Adrenal gland (tissue), 12 donors: ENCODE data around the gene CALU. TPM values are rescaled to one million over a fixed set of nuclear protein-coding genes. Genes with fewer than 3 reads are reported as not detected.

Experiments used
- DNase-seq, 7 donors: peaks; one replicate each; pipeline ENCODE4 v3.0.0-alpha.2; 2019 to 2020
- H3K27ac ChIP-seq, 5 donors: fragments of 200-600 bp; sonication (generic) in 4 of 5; 1 replicate in 3 of 5; 2 replicates in 2 of 5; pipeline versions ENCODE4 v1.5.1 to v1.8.0; 2016 to 2020; ENCODE audit warnings: mild to moderate bottlenecking in 1 of 5
- H3K27me3 ChIP-seq: fragments of 200-600 bp; 2 replicates; pipeline ENCODE4 v1.8.0; 2021
- H3K36me3 ChIP-seq, 2 donors: fragments of 200-600 bp; replicated peaks in 1 of 2; 1 replicate in 1 of 2; 2 replicates in 1 of 2; pipeline versions ENCODE4 v1.5.1 to v1.8.0; 2018 to 2022
- H3K4me1 ChIP-seq, 2 donors: fragments of 200-600 bp; replicated peaks in 1 of 2; 1 replicate in 1 of 2; 2 replicates in 1 of 2; pipeline versions ENCODE4 v1.5.1 to v1.8.0; 2018 to 2021
- H3K4me3 ChIP-seq, 4 donors: fragments of 200-600 bp; sonication (generic) in 3 of 4; one replicate each; pipeline ENCODE4 v1.5.1; 2016 to 2018
- H3K9me3 ChIP-seq, 3 donors: fragments of 200-600 bp; sonication (generic) in 1 of 3; replicated peaks in 1 of 3; 1 replicate in 2 of 3; 2 replicates in 1 of 3; pipeline versions ENCODE4 v1.5.1 to v1.8.0; 2016 to 2021
- POLR2A ChIP-seq, 2 donors: fragments of 450-650 bp; IDR thresholded peaks; one replicate each; pipeline ENCODE4 v1.6.1; 2017; ENCODE audit warnings: antibody characterized with exemption in 2 of 2, mild to moderate bottlenecking in 2 of 2, moderate library complexity in 1 of 2
- WGBS, 4 donors: extraction: QIAGEN DNeasy Blood & Tissue Kit in 2 of 4; methylation state at CpG; one replicate each; pipeline versions ENCODE4 v1.1.5 to v1.1.7; 2013 to 2017; 5-methylcytosine and 5-hydroxymethylcytosine counted together
- intact Hi-C, 2 donors: fragments of 100-400 bp; cut with DNase I; formaldehyde crosslinking; loops; one replicate each; pipeline versions ENCODE4 v1.14.1 to v1.15.0; 2022 to 2023
- polyA plus RNA-seq, 3 donors: library from polyadenylated mRNA; stranded (reverse); fragments of 200-250 nt in 2 of 3; fragments of 350-450 nt in 1 of 3; fragmentation: Illumina TruSeq in 1 of 3; extraction: RNeasy Lipid Tissue Mini Kit (QIAGEN cat#74804) in 1 of 3; gene quantifications; one replicate each; pipeline ENCODE4 v1.2.3, GENCODE V29; 2013 to 2014
- total RNA-seq, 9 donors: library from RNA; depleted of rRNA in 4 of 9; stranded (reverse); fragments of >200 nt in 4 of 9; fragments of 120-200 nt in 1 of 9; fragmentation: NEBNext Ultra II Directional in 1 of 9; extraction: Animal tissue kit (Norgen Biotek cat#: 25700) in 1 of 9; gene quantifications; one replicate each; pipeline versions ENCODE4 v1.1.0 to v1.2.4, GENCODE V29; 2013 to 2023
- TF ChIP-seq, protein P1 (sequence below), 6 experiments: fragments of 450-650 bp in 4 of 6; fragments of 200-600 bp in 2 of 6; sonication (generic) in 1 of 6; IDR thresholded peaks; 1 replicate in 5 of 6; 2 replicates in 1 of 6; pipeline versions ENCODE4 v1.5.1 to v1.8.0; 2016 to 2021; ENCODE audit warnings: antibody characterized with exemption in 6 of 6, mild to moderate bottlenecking in 2 of 6, moderate library complexity in 1 of 6
- donor health status: healthy with polysubstance abuse.
- donor health status: Bipolar disorder and iron deficiency.
- donor health status: DM: yes; HTN: yes; CAD: no.
- donor health status: DM: no; HTN: no; CAD: no.
- donor health status: DM: no; HTN: no; CAD: no.
- donor health status: DM: yes; HTN: yes; CAD: no.

The CALU gene
- total and polyA plus RNA-seq, 12 donors, result 16.0 to 199 (median 86.9) TPM

DNA sequence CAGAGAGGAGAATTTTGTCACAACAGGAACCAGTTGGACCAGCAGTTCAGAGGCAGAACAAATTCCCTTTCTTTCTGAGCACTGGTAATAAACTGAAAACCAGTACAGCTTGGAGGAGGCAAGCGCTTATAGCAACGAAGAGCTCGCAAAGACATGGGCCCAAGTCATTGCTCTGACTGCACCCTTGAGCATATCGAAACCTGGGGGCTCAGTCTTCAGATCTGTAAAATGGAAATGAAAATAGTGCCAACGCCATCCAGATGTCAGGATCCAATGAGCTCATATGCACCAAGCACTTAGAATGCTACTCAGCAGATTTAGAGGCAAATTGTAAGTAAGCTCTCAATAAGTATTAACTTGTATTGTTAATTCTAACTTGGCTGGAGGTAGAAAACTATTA lies 14.4 kb upstream of the CALU start:
- Histone ChIP-seq H3K9me3 (no peaks in the 10 kb centered on the region), H3K36me3 (no peaks in the 10 kb centered on the region), H3K27me3 (no peaks in the 10 kb centered on the region), H3K27ac (no peak overlapping the region), H3K4me3 (no peak overlapping the region), H3K4me1 (no peaks in the 10 kb centered on the region)
- no peak for TF ChIP-seq POLR2A (IDR thresholded peaks at IDR 0.05)
- TF ChIP-seq, protein P1, sequence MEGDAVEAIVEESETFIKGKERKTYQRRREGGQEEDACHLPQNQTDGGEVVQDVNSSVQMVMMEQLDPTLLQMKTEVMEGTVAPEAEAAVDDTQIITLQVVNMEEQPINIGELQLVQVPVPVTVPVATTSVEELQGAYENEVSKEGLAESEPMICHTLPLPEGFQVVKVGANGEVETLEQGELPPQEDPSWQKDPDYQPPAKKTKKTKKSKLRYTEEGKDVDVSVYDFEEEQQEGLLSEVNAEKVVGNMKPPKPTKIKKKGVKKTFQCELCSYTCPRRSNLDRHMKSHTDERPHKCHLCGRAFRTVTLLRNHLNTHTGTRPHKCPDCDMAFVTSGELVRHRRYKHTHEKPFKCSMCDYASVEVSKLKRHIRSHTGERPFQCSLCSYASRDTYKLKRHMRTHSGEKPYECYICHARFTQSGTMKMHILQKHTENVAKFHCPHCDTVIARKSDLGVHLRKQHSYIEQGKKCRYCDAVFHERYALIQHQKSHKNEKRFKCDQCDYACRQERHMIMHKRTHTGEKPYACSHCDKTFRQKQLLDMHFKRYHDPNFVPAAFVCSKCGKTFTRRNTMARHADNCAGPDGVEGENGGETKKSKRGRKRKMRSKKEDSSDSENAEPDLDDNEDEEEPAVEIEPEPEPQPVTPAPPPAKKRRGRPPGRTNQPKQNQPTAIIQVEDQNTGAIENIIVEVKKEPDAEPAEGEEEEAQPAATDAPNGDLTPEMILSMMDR (IDR thresholded peaks at IDR 0.05), result no peak
- WGBS, 4 donors, result 76 to 93% (median 85%) methylated on average over 5 of the region's 5 CpGs
- no peak for DNase-seq
- intact Hi-C loops, result no loop called here

DNA sequence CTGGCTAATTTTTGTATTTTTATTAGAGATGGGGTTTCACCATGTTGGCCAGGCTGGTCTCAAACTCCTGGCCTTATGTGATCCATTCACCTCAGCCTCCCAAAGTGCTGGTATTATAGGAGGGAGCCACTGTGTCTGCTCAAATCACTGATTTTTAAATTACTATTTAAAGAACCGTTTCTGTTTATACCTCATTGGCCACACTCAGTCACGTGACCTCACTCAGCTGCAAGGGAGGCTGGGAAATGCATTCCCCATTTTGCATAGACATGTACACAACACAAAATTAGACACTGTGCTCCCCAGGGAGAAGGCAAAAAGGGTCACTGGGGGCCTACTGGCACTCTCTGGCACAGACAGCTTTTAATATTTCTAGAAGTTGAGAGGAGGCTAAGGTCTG lies 13.6 kb upstream of the CALU start:
- no peak for DNase-seq
- 83 to 93% (median 88%) methylated on average over 2 of the region's 2 CpGs for WGBS, 4 donors
- TF ChIP-seq, protein P1 (IDR thresholded peaks at IDR 0.05), result no peak
- no peak for TF ChIP-seq POLR2A (IDR thresholded peaks at IDR 0.05)
- H3K4me1 ChIP-seq, result no peaks in the 10 kb centered on the region
- intact Hi-C loops, result no loop called here
- H3K9me3 ChIP-seq, result no peaks in the 10 kb centered on the region
- H3K27me3 ChIP-seq, result no peaks in the 10 kb centered on the region
- H3K36me3 ChIP-seq, result no peaks in the 10 kb centered on the region
- no peak overlapping the region for H3K4me3 ChIP-seq
- H3K27ac ChIP-seq, result no peak overlapping the region

GRCh38 chr7:128726059-128726736 lies 13.0 kb upstream of the CALU start:
- Histone ChIP-seq H3K27ac (no peak overlapping the region), H3K36me3 (no peaks in the 10 kb centered on the region), H3K4me1 (no peaks in the 10 kb centered on the region), H3K27me3 (no peaks in the 10 kb centered on the region), H3K9me3 (no peaks in the 10 kb centered on the region), H3K4me3 (no peak overlapping the region)
- 74 to 78% (median 75%) methylated on average over 8 of the region's 8 CpGs for WGBS, 4 donors
- DNase-seq, result no peak
- intact Hi-C loops, result no loop called here
- TF ChIP-seq, protein P1 (IDR thresholded peaks at IDR 0.05), result no peak
- no peak for TF ChIP-seq POLR2A (IDR thresholded peaks at IDR 0.05)

DNA sequence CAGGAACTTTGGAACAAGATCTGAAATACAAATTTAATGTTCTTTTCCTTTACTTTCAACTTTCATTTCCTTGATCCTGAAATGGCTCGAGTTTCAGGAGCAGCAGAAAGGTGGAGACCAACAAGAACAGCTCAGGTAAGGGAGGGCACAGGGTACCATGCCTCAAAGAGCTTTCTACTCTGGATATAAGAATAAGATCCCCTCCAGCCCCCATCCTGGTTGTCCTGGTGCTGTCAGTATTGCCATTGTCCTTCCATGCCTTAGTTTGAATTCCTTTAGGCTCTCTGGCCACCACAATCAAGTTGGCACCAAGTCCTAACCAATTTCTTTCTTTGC lies 12.5 kb upstream of the CALU start:
- intact Hi-C loops, result no loop called here
- TF ChIP-seq, protein P1 (IDR thresholded peaks at IDR 0.05), result no peak
- no peak for TF ChIP-seq POLR2A (IDR thresholded peaks at IDR 0.05)
- 50 to 53% (median 51%) methylated on average over 1 of the region's 1 CpG for WGBS, 4 donors

More for the DNA sequence above, 12.5 kb upstream of the CALU start:
- H3K4me3 ChIP-seq, result no peak overlapping the region
- DNase-seq, result no peak
- H3K9me3 ChIP-seq, result no peaks in the 10 kb centered on the region
- H3K27me3 ChIP-seq, result no peaks in the 10 kb centered on the region
- H3K36me3 ChIP-seq, result no peaks in the 10 kb centered on the region
- H3K27ac ChIP-seq, result no peak overlapping the region
- H3K4me1 ChIP-seq, result no peaks in the 10 kb centered on the region
